ENCODE data around the gene ZFP36L2. TPM values are rescaled to one million over a fixed set of nuclear protein-coding genes. Genes with fewer than 3 reads are reported as not detected.

The ZFP36L2 gene
- total and polyA plus RNA-seq, 9 of the 15 experiments (the other 6 are each of a cell fraction or from before 2014, with no cell fraction given): 4.1 to 60.6 (median 20.3) TPM

GRCh38 chr2:43267381-43267780 is 41.0 kb upstream of the ZFP36L2 start:
- no TSS peak for BruUV-seq (replicated peaks)
- TF ChIP-seq NR4A1 (CRISPR knock-in tag; IDR thresholded peaks at IDR 0.05): no peak
- TF ChIP-seq NR4A1 (tag; IDR thresholded peaks at IDR 0.05): no peak
- peak; percentile 58; the same call in 1 of the 2 replicates for TF ChIP-seq ZNF644 (tag; IDR thresholded peaks at IDR 0.05; ENCODE audit: low read depth)
- TF ChIP-seq ZNF217 (CRISPR knock-in tag; IDR thresholded peaks at IDR 0.05): no peak
- no peak for TF ChIP-seq BRD9 (IDR thresholded peaks at IDR 0.05; ENCODE audit: low read depth, partially characterized antibody)
- TF ChIP-seq ZBTB12 (CRISPR knock-in tag; IDR thresholded peaks at IDR 0.05): 0 out of 2 replicates have a peak, but pooled peaks have one; percentile 27
- 0 out of 2 replicates have a peak, but pooled peaks have one; percentile 51 for TF ChIP-seq BCL6 (CRISPR knock-in tag; IDR thresholded peaks at IDR 0.05)
- TF ChIP-seq ZNF561 (CRISPR knock-in tag; conservative IDR thresholded peaks at IDR 0.05): no peak
- TF ChIP-seq TGIF2 (CRISPR knock-in tag; IDR thresholded peaks at IDR 0.05): no peak
- no peak for TF ChIP-seq NR2C1 (IDR thresholded peaks at IDR 0.05)
- TF ChIP-seq NR2C1 (tag; IDR thresholded peaks at IDR 0.05): no peak
- TF ChIP-seq RERE (CRISPR knock-in tag; IDR thresholded peaks at IDR 0.05; ENCODE audit: borderline replicate concordance): no peak
- TF ChIP-seq ZKSCAN3 (CRISPR knock-in tag; IDR thresholded peaks at IDR 0.05): no peak
- TF ChIP-seq MNT (conservative IDR thresholded peaks at IDR 0.05): no peak
- TF ChIP-seq RB1 (IDR thresholded peaks at IDR 0.05; ENCODE audit: low read depth): no peak
- TF ChIP-seq ZSCAN32 (CRISPR knock-in tag; IDR thresholded peaks at IDR 0.05): no peak
- TF ChIP-seq DIDO1 (tag; IDR thresholded peaks at IDR 0.05; ENCODE audit: low read depth): no peak

More at GRCh38 chr2:43267381-43267780, 41.0 kb upstream of the ZFP36L2 start:
- no peaks in the 10 kb centered on the region for H3K9me1 ChIP-seq (ENCODE audit: control insufficient read depth, insufficient read depth, low read length)
- peaks cover 5% of the 10 kb centered on the region; the same call in 1 of the 3 replicates for H3K36me3 ChIP-seq (ENCODE audit: control insufficient read depth, insufficient read depth, low read length)
- 65% methylated on average over 6 of the region's 7 CpGs for WGBS (ENCODE audit: insufficient coverage, low coverage, missing lambda C conversion rate)
- H3K9ac ChIP-seq (ENCODE audit: insufficient read depth in 1 of 2, low read depth in 2 of 2, low read length in 2 of 2): no peak overlapping the region
- no peak overlapping the region for H3K4me3 ChIP-seq
- no peaks in the 10 kb centered on the region for H3K27me3 ChIP-seq (ENCODE audit: control insufficient read depth in 2 of 2, insufficient read depth in 2 of 2, low read length in 2 of 2)
- no peaks in the 10 kb centered on the region for H3K79me2 ChIP-seq (ENCODE audit: control insufficient read depth, insufficient read depth, low read length)
- peaks cover 10% of the 10 kb centered on the region in 2 experiments; a peak in 3 of 5 replicates for H3K4me1 ChIP-seq (replicated peaks in 1 of 2; ENCODE audit: control insufficient read depth in 2 of 2, insufficient read depth in 2 of 2, low read length in 2 of 2)
- ChIA-PET POLR2A (interaction anchor here (0.9 to 1.9 kb wide), 3 partner anchors 10 to 17 kb away, joined by 3 to 6 read pairs (median 3); no protein-coding TSS in a partner anchor), CTCF (ENCODE audit: low intra/inter-chr PET ratio) (no interaction called here)
- H4K20me1 ChIP-seq (replicated peaks; ENCODE audit: control insufficient read depth, insufficient read depth, low read length): 0 out of 2 replicates have a peak, but pooled peaks cover 3% of the 10 kb centered on the region
- H3K4me2 ChIP-seq (ENCODE audit: insufficient read depth, low read length): no peak overlapping the region
- no peak for FAIRE-seq
- no peaks in the 10 kb centered on the region for H3K9me3 ChIP-seq (replicated peaks; ENCODE audit: control insufficient read depth, insufficient read depth, low read depth, low read length)
- in situ Hi-C loops (cut with MboI) (no loop called here), intact Hi-C loops (cut with micrococcal nuclease) (no loop called here)
- no peak for ATAC-seq
- no peak overlapping the region for H2AFZ ChIP-seq (ENCODE audit: low read depth, low read length)
- no peak overlapping the region for H3K27ac ChIP-seq (ENCODE audit: extremely low read depth, low read depth, low read length)
- no peak for DNase-seq (ENCODE audit: extremely low read depth in 1 of 4, low spot score in 3 of 4)

Data from K562 (cell line).